HT1080 (cell line): ENCODE results near the gene ADGRL4. TPM values are rescaled to one million over a fixed set of nuclear protein-coding genes. Genes with fewer than 3 reads are reported as not detected.
A peak's percentile ranks its signal among the peaks of the same experiment; 100 is the strongest.
"Not testable (repeated sequence)": the region's sequence is repeated elsewhere in the genome, so short reads cannot be mapped to it uniquely, and the experiment has no call there.

Source experiments
- DNase-seq: peaks from one replicate; pipeline ENCODE4 v3.0.0-alpha.2; 2015; ENCODE audit warnings: low read depth
- polyA plus RNA-seq, 2 experiments: library from polyadenylated mRNA; depleted of rRNA; stranded (reverse); fragments of >200 nt; gene quantifications; 2 replicates each; pipeline ENCODE4 v1.2.3, GENCODE V29; 2015
- total RNA-seq: library from RNA; depleted of rRNA; stranded (reverse); fragments of >200 nt; shearing (Covaris generic); gene quantifications from 2 replicates; pipeline ENCODE4 v1.2.3, GENCODE V29; 2014; rRNA removed

ADGRL4 gene
- total RNA-seq, result 52.1 and 63.2 TPM in 2 replicates
- 39.8 and 46.8 TPM in 2 replicates for polyA plus RNA-seq (2015; cell fraction: cytosol; rRNA removed)
- polyA plus RNA-seq (2015; cell fraction: nucleus; rRNA removed), result 34.1 and 36.6 TPM in 2 replicates

GRCh38 chr1:79006564-79006963 lies at the start of gene ADGRL4:
Gene ADGRL4, minus strand, starts transcription at chr1:79006730. Its CDS starts 76 bp downstream, at chr1:79006654.
- DNase-seq, result peak; percentile 81

GRCh38 chr1:79055856-79056255 lies 49.3 kb upstream of the ADGRL4 start:
- no peak for DNase-seq

GRCh38 chr1:79052829-79053449 lies 46.4 kb upstream of the ADGRL4 start:
- peak; percentile 52 for DNase-seq

GRCh38 chr1:79044974-79045650 lies 38.6 kb upstream of the ADGRL4 start:
- DNase-seq, result no peak

- peak; percentile 24 for DNase-seq
Measured at GRCh38 chr1:79043506-79043905, 37.0 kb upstream of the ADGRL4 start.

GRCh38 chr1:79042539-79042938 lies 36.0 kb upstream of the ADGRL4 start:
- no peak for DNase-seq

GRCh38 chr1:79042117-79042516 lies 35.6 kb upstream of the ADGRL4 start:
- peak; percentile 61 for DNase-seq

GRCh38 chr1:79041666-79042065 lies 35.1 kb upstream of the ADGRL4 start:
- DNase-seq, result no peak

- DNase-seq, result no peak
Measured at GRCh38 chr1:79040424-79041082, 34.0 kb upstream of the ADGRL4 start.

- DNase-seq, result no peak
Measured at GRCh38 chr1:79037085-79037484, 30.6 kb upstream of the ADGRL4 start.

GRCh38 chr1:79012500-79012899 lies 6.0 kb upstream of the ADGRL4 start:
- no peak for DNase-seq

GRCh38 chr1:79010589-79010988 lies 4.1 kb upstream of the ADGRL4 start:
- DNase-seq, result no peak

- DNase-seq, result peak; percentile 32
Measured at GRCh38 chr1:79005945-79006344, 585 bp downstream of the ADGRL4 start.

GRCh38 chr1:79004916-79005315 lies 1.6 kb downstream of the ADGRL4 start:
- no peak for DNase-seq

GRCh38 chr1:78996791-78997190 lies 9.7 kb downstream of the ADGRL4 start:
- DNase-seq, result no peak

- no peak for DNase-seq
Measured at GRCh38 chr1:78987042-78987441, 19.5 kb downstream of the ADGRL4 start.

GRCh38 chr1:78980511-78980910 lies 26.0 kb downstream of the ADGRL4 start:
- no peak for DNase-seq

- DNase-seq, result no peak
Measured at GRCh38 chr1:78972723-78973122, 33.8 kb downstream of the ADGRL4 start.

- not testable (repeated sequence) for DNase-seq
Measured at GRCh38 chr1:78967091-78967490, 39.4 kb downstream of the ADGRL4 start.

GRCh38 chr1:78958711-78959110 lies 47.8 kb downstream of the ADGRL4 start:
- DNase-seq, result no peak

- peak; percentile 7 for DNase-seq
Measured at GRCh38 chr1:78950826-78951225, 55.7 kb downstream of the ADGRL4 start.

GRCh38 chr1:78949227-78949626 lies 57.3 kb downstream of the ADGRL4 start:
- DNase-seq, result no peak
